Measurements from ENCODE around the gene TRAP1.

TRAP1 gene

DNA sequence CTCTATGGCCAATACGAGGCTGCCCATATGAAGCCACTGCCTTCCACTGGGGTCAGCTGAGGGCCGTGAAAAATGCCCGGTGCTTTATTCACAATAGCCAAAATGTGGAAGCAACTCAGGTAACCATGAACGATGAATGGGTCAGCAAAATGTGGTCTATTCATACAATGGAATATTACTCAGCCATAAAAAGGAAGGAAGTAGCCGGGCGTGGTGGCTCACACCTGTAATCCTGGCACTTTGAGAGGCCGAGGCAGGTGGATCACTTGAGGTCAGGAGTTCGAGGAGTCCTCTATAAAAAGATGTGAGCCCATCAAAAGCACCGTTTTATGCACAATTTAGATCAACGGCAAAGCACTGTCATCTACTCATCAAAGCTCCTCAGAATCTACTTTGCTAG lies 5.2 kb upstream of the TRAP1 start:
- no peaks in the 10 kb centered on the region for H3K9me3 ChIP-seq (ENCODE audit: insufficient read depth, low read length)
- H4K20me1 ChIP-seq (ENCODE audit: insufficient read depth, low read length) = no peaks in the 10 kb centered on the region
- H3K27ac ChIP-seq (ENCODE audit: low read length) = no peak overlapping the region
- H3K4me2 ChIP-seq (ENCODE audit: low read length) = no peak overlapping the region
- peaks cover 5% of the 10 kb centered on the region; the same call in 1 of the 2 replicates for H3K4me1 ChIP-seq (ENCODE audit: low read length)
- no peak overlapping the region for H2AFZ ChIP-seq (ENCODE audit: low read depth, low read length)
- no peak for TF ChIP-seq EZH2phosphoT487 (IDR thresholded peaks at IDR 0.05; ENCODE audit: low read depth)
- TF ChIP-seq, protein P1, sequence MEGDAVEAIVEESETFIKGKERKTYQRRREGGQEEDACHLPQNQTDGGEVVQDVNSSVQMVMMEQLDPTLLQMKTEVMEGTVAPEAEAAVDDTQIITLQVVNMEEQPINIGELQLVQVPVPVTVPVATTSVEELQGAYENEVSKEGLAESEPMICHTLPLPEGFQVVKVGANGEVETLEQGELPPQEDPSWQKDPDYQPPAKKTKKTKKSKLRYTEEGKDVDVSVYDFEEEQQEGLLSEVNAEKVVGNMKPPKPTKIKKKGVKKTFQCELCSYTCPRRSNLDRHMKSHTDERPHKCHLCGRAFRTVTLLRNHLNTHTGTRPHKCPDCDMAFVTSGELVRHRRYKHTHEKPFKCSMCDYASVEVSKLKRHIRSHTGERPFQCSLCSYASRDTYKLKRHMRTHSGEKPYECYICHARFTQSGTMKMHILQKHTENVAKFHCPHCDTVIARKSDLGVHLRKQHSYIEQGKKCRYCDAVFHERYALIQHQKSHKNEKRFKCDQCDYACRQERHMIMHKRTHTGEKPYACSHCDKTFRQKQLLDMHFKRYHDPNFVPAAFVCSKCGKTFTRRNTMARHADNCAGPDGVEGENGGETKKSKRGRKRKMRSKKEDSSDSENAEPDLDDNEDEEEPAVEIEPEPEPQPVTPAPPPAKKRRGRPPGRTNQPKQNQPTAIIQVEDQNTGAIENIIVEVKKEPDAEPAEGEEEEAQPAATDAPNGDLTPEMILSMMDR (IDR thresholded peaks at IDR 0.05; ENCODE audit: low read depth, low read length) = no peak
- no peaks in the 10 kb centered on the region for H3K27me3 ChIP-seq (ENCODE audit: low read depth, low read length)
- H3K36me3 ChIP-seq (replicated peaks; ENCODE audit: low read depth, low read length) = peaks cover under 1% of the 10 kb centered on the region
- H3K4me3 ChIP-seq (ENCODE audit: low read length) = no peak overlapping the region
- no peak overlapping the region for H3K9ac ChIP-seq (ENCODE audit: low read length)
- peaks cover 7% of the 10 kb centered on the region for H3K79me2 ChIP-seq (ENCODE audit: low read length)

DNA sequence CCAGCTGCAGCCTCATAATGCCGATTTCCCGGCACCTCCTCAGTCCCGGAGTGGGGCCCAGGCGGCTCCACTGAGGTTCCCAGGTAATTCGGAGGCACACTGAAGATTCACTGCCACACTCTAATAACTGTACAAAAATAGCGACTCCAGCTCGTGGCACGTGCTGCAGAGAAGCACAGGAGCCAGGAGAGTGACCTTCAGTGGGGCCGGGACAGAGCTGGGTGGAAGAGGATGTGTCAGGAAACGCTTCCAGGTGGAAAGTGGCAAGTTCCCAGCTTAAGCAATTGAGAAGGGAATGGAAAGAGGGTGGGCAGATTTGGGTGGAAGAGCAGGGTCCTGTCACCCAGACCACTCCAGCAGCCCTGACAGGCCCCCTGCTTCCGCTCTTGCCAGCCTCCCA lies 3.1 kb upstream of the TRAP1 start:
- TF ChIP-seq EZH2phosphoT487 (IDR thresholded peaks at IDR 0.05; ENCODE audit: low read depth) = no peak
- Histone ChIP-seq H3K4me1 (ENCODE audit: low read length) (peaks cover 10% of the 10 kb centered on the region), H3K79me2 (ENCODE audit: low read length) (peaks cover 27% of the 10 kb centered on the region), H3K4me2 (ENCODE audit: low read length) (no peak overlapping the region), H3K4me3 (ENCODE audit: low read length) (no peak overlapping the region), H3K27me3 (ENCODE audit: low read depth, low read length) (no peaks in the 10 kb centered on the region), H3K36me3 (replicated peaks; ENCODE audit: low read depth, low read length) (peaks cover 3% of the 10 kb centered on the region), H3K9me3 (ENCODE audit: insufficient read depth, low read length) (no peaks in the 10 kb centered on the region), H4K20me1 (ENCODE audit: insufficient read depth, low read length) (no peaks in the 10 kb centered on the region), H2AFZ (ENCODE audit: low read depth, low read length) (no peak overlapping the region), H3K27ac (ENCODE audit: low read length) (no peak overlapping the region), H3K9ac (ENCODE audit: low read length) (no peak overlapping the region)

DNA sequence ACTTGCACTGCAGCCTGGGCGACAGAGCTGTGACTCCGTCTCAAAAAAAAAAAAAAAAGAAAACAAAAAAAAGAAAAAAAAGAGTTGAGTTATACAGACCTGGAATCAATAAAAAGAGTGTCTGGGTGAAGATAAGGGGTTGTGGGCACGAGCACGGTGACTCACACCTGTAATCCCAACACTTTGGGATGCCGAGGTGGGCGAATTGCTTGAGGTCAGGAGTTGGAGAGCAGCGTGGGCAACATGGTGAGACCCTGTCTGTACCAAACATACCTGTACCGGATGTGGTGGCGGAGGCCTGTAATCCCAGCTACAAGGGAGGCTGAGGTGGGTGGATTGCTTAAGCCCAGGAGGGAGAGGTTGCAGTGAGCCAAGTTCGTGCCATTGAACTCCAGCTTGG lies 1.3 kb upstream of the TRAP1 start:
- Histone ChIP-seq H3K79me2 (ENCODE audit: low read length) (peaks cover 45% of the 10 kb centered on the region), H3K4me3 (ENCODE audit: low read length) (no peak overlapping the region), H3K9me3 (ENCODE audit: insufficient read depth, low read length) (no peaks in the 10 kb centered on the region), H3K4me2 (ENCODE audit: low read length) (no peak overlapping the region), H3K4me1 (ENCODE audit: low read length) (peaks cover 10% of the 10 kb centered on the region), H3K27me3 (ENCODE audit: low read depth, low read length) (no peaks in the 10 kb centered on the region), H3K27ac (ENCODE audit: low read length) (no peak overlapping the region), H2AFZ (ENCODE audit: low read depth, low read length) (no peak overlapping the region), H4K20me1 (ENCODE audit: insufficient read depth, low read length) (0 out of 2 replicates have a peak, but pooled peaks cover 4% of the 10 kb centered on the region), H3K9ac (ENCODE audit: low read length) (no peak overlapping the region), H3K36me3 (replicated peaks; ENCODE audit: low read depth, low read length) (peaks cover 13% of the 10 kb centered on the region)
- TF ChIP-seq EZH2phosphoT487 (IDR thresholded peaks at IDR 0.05; ENCODE audit: low read depth) = no peak
- TF ChIP-seq, protein P1 (IDR thresholded peaks at IDR 0.05; ENCODE audit: low read depth, low read length) = no peak

DNA sequence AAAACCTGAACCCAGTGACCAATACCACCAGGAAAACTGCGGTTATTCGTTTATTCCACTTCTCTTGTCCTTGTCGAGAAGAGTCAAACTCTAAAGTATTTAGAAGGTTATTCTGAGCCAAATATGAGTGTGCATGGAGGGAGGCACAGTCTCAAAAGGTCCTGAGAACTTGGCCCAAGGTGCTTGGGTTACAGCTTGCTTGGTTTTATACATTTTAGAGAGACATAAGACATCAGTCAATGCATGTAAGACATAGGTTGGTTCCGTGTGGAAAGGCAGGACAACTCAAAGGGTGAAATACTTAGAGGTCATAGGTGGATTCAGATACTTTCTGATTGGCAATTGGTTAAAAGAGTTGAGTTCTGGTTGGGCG lies 681 bp upstream of the TRAP1 start:
- Histone ChIP-seq H3K4me3 (ENCODE audit: low read length) (peak overlapping the region; percentile 97), H3K4me1 (ENCODE audit: low read length) (peaks cover 10% of the 10 kb centered on the region), H3K9me3 (ENCODE audit: insufficient read depth, low read length) (no peaks in the 10 kb centered on the region), H3K9ac (ENCODE audit: low read length) (peak overlapping the region; percentile 86), H2AFZ (ENCODE audit: low read depth, low read length) (peak overlapping the region; percentile 44; the same call in 1 of the 2 replicates), H3K27me3 (ENCODE audit: low read depth, low read length) (no peaks in the 10 kb centered on the region), H3K4me2 (ENCODE audit: low read length) (peak overlapping the region; percentile 95), H3K79me2 (ENCODE audit: low read length) (peaks cover 51% of the 10 kb centered on the region), H4K20me1 (ENCODE audit: insufficient read depth, low read length) (0 out of 2 replicates have a peak, but pooled peaks cover 8% of the 10 kb centered on the region), H3K27ac (ENCODE audit: low read length) (peak overlapping the region; percentile 37; the same call in 1 of the 2 replicates), H3K36me3 (replicated peaks; ENCODE audit: low read depth, low read length) (peaks cover 20% of the 10 kb centered on the region)
- no peak for TF ChIP-seq EZH2phosphoT487 (IDR thresholded peaks at IDR 0.05; ENCODE audit: low read depth)
- TF ChIP-seq, protein P1 (IDR thresholded peaks at IDR 0.05; ENCODE audit: low read depth, low read length) = no peak
